ENCODE data around the gene MAP1LC3B.
"Not testable (repeated sequence)": the region's sequence is repeated elsewhere in the genome, so short reads cannot be mapped to it uniquely, and the experiment has no call there.

The MAP1LC3B gene

DNA sequence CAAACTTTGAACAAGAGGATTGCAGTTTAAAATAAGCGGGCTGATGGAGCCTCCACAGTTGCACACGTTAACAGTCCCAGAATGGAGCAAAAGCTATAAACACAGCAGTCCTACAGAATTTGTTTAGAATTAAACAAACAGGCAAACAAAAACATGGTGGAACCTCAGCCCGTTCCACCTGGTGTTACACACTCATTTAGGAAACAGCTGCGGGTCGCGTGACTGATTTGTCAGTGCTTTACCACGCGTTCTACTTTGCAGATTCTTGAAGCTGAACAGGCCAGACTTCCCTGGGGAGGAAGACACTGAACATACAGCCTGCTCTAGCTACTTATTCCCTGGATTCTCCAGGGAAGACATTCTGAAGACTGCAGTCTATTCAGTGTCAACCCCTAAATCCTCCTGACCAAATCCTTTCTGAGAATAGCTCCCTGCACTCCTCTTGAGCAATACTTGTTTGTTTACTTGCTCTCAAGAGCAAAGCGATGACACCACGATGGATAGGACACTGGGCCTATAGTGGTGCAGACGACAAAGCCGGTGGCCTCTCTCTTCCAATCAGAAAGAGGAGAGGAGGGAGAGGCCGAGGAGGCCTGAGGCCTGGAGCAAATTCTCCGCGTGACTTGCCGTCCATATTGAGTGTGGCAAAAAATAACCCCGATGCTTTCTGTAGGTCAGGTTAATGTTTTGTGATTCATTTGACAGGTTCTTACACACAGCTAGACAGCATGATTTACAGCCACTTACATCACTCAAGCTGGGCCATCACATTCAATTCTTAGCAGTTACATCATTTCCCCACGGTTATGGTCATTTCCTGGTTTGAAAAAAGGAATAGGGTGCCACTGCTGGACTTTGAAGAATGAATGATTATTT is 4.0 kb upstream of the MAP1LC3B start:
- peak overlapping the region; percentile 59 for H2AFZ ChIP-seq (ENCODE audit: low read length)
- peaks cover 6% of the 10 kb centered on the region for H3K79me2 ChIP-seq (ENCODE audit: insufficient read depth, low read length)
- H3K4me3 ChIP-seq (ENCODE audit: low read length, poor library complexity, severe bottlenecking), result peak overlapping the region; percentile 65
- H3F3A ChIP-seq (ENCODE audit: low read depth), result peaks cover 4% of the 10 kb centered on the region; the same call in 1 of the 2 replicates
- H3K9me3 ChIP-seq (ENCODE audit: insufficient read depth, low read depth, low read length), result no peaks in the 10 kb centered on the region
- H3K36me3 ChIP-seq (ENCODE audit: insufficient read depth, low read length), result no peaks in the 10 kb centered on the region
- TF ChIP-seq, protein P1, sequence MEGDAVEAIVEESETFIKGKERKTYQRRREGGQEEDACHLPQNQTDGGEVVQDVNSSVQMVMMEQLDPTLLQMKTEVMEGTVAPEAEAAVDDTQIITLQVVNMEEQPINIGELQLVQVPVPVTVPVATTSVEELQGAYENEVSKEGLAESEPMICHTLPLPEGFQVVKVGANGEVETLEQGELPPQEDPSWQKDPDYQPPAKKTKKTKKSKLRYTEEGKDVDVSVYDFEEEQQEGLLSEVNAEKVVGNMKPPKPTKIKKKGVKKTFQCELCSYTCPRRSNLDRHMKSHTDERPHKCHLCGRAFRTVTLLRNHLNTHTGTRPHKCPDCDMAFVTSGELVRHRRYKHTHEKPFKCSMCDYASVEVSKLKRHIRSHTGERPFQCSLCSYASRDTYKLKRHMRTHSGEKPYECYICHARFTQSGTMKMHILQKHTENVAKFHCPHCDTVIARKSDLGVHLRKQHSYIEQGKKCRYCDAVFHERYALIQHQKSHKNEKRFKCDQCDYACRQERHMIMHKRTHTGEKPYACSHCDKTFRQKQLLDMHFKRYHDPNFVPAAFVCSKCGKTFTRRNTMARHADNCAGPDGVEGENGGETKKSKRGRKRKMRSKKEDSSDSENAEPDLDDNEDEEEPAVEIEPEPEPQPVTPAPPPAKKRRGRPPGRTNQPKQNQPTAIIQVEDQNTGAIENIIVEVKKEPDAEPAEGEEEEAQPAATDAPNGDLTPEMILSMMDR (conservative IDR thresholded peaks at IDR 0.05; ENCODE audit: low read length), result no peak
- no peak for TF ChIP-seq EZH2phosphoT487 (IDR thresholded peaks at IDR 0.05; ENCODE audit: borderline replicate concordance)
- H3K4me1 ChIP-seq (ENCODE audit: insufficient read depth, low read length, poor library complexity, severe bottlenecking), result peaks cover 38% of the 10 kb centered on the region
- H3K27me3 ChIP-seq (ENCODE audit: insufficient read depth, low read length, poor library complexity, severe bottlenecking), result no peaks in the 10 kb centered on the region
- peak overlapping the region; percentile 80 for H3K4me2 ChIP-seq (ENCODE audit: low read depth, low read length, poor library complexity, severe bottlenecking)
- H3K9ac ChIP-seq (ENCODE audit: low read depth, low read length, poor library complexity, severe bottlenecking), result peak overlapping the region; percentile 63
- peaks cover 4% of the 10 kb centered on the region for H4K20me1 ChIP-seq (ENCODE audit: insufficient read depth, low read length, poor library complexity, severe bottlenecking)
- H3K9me2 ChIP-seq (replicated peaks; ENCODE audit: low read depth, low read length), result no peaks in the 10 kb centered on the region

DNA sequence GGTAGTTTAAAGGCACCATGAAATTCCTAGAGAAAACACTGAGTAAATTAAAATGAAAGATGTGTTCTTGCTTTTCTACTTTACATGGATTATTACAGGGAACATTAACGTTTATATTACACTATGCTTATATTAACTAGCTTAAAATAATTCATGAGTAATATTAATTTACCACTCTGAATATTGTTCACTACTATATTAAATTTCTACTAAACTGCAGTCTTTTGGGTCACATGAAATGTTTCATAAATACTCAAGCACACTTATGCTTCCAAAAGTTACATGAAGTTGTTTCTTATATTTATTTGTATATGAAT is 3.4 kb upstream of the MAP1LC3B start:
- H3K9ac ChIP-seq (ENCODE audit: low read depth, low read length, poor library complexity, severe bottlenecking), result peak overlapping the region; percentile 63
- H3F3A ChIP-seq (ENCODE audit: low read depth), result peaks cover 4% of the 10 kb centered on the region; the same call in 1 of the 2 replicates
- TF ChIP-seq EZH2phosphoT487 (IDR thresholded peaks at IDR 0.05; ENCODE audit: borderline replicate concordance), result no peak
- TF ChIP-seq, protein P1 (conservative IDR thresholded peaks at IDR 0.05; ENCODE audit: low read length), result no peak
- peaks cover 10% of the 10 kb centered on the region for H4K20me1 ChIP-seq (ENCODE audit: insufficient read depth, low read length, poor library complexity, severe bottlenecking)
- peak overlapping the region; percentile 65 for H3K4me3 ChIP-seq (ENCODE audit: low read length, poor library complexity, severe bottlenecking)
- H3K4me1 ChIP-seq (ENCODE audit: insufficient read depth, low read length, poor library complexity, severe bottlenecking), result peaks cover 44% of the 10 kb centered on the region
- H3K9me2 ChIP-seq (replicated peaks; ENCODE audit: low read depth, low read length), result no peaks in the 10 kb centered on the region
- no peaks in the 10 kb centered on the region for H3K9me3 ChIP-seq (ENCODE audit: insufficient read depth, low read depth, low read length)
- no peaks in the 10 kb centered on the region for H3K27me3 ChIP-seq (ENCODE audit: insufficient read depth, low read length, poor library complexity, severe bottlenecking)
- H3K36me3 ChIP-seq (ENCODE audit: insufficient read depth, low read length), result no peaks in the 10 kb centered on the region
- H3K4me2 ChIP-seq (ENCODE audit: low read depth, low read length, poor library complexity, severe bottlenecking), result peak overlapping the region; percentile 80
- H2AFZ ChIP-seq (ENCODE audit: low read length), result no peak overlapping the region; the same call in 1 of the 2 replicates
- H3K79me2 ChIP-seq (ENCODE audit: insufficient read depth, low read length), result peaks cover 12% of the 10 kb centered on the region

DNA sequence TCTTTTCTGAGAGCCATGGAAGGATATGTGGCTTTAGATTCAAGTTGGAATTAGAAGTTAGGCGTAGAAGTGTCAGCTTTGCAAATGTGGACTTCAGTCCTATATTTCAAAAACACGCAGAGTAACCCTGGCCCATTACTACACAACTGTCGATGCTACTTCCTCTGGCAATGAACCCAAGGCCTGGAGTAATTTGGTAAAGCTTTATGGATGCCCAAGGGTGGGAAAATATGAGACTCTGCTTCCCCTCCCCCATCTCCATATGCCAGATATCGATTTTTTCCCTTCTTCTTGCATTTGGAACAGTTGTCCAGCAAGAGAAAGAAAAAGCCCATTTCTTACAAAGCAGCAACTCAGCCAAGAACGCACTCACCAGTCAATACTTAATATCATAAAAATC is 2.9 kb upstream of the MAP1LC3B start:
- Histone ChIP-seq H3K36me3 (ENCODE audit: insufficient read depth, low read length) (no peaks in the 10 kb centered on the region), H3F3A (ENCODE audit: low read depth) (peaks cover 4% of the 10 kb centered on the region; the same call in 1 of the 2 replicates), H3K79me2 (ENCODE audit: insufficient read depth, low read length) (peaks cover 16% of the 10 kb centered on the region), H3K9me2 (replicated peaks; ENCODE audit: low read depth, low read length) (no peaks in the 10 kb centered on the region), H3K4me3 (ENCODE audit: low read length, poor library complexity, severe bottlenecking) (peak overlapping the region; percentile 65), H3K27me3 (ENCODE audit: insufficient read depth, low read length, poor library complexity, severe bottlenecking) (no peaks in the 10 kb centered on the region), H3K9ac (ENCODE audit: low read depth, low read length, poor library complexity, severe bottlenecking) (peak overlapping the region; percentile 63), H3K4me1 (ENCODE audit: insufficient read depth, low read length, poor library complexity, severe bottlenecking) (peaks cover 48% of the 10 kb centered on the region), H3K4me2 (ENCODE audit: low read depth, low read length, poor library complexity, severe bottlenecking) (peak overlapping the region; percentile 80), H2AFZ (ENCODE audit: low read length) (no peak overlapping the region), H3K9me3 (ENCODE audit: insufficient read depth, low read depth, low read length) (no peaks in the 10 kb centered on the region), H4K20me1 (ENCODE audit: insufficient read depth, low read length, poor library complexity, severe bottlenecking) (peaks cover 15% of the 10 kb centered on the region)
- TF ChIP-seq, protein P1 (conservative IDR thresholded peaks at IDR 0.05; ENCODE audit: low read length), result no peak
- TF ChIP-seq EZH2phosphoT487 (IDR thresholded peaks at IDR 0.05; ENCODE audit: borderline replicate concordance), result no peak

DNA sequence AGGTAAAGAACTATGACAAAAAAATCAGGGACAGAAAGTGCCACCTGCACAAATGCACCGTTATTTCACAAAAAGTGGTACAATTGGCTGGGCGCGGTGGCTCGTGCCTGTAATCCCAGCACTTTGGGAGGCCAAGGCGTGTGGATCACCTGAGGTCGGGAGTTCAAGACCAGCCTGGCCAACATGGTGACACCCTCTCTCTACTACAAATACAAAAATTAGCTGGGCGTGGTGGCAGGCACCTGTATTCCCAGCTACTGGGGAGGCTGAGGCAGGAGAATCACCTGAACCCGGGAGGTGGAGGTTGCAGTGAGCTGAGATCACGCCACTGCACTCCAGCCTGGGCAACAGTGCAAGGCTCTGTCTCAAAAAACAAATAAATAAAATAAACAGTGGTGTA is 2.2 kb upstream of the MAP1LC3B start:
- H3K4me3 ChIP-seq (ENCODE audit: low read length, poor library complexity, severe bottlenecking); H2AFZ ChIP-seq (ENCODE audit: low read length); H3K9me2 ChIP-seq (replicated peaks; ENCODE audit: low read depth, low read length); H3K9me3 ChIP-seq (ENCODE audit: insufficient read depth, low read depth, low read length); H3K4me2 ChIP-seq (ENCODE audit: low read depth, low read length, poor library complexity, severe bottlenecking); H3F3A ChIP-seq (ENCODE audit: low read depth); H3K27me3 ChIP-seq (ENCODE audit: insufficient read depth, low read length, poor library complexity, severe bottlenecking); H3K9ac ChIP-seq (ENCODE audit: low read depth, low read length, poor library complexity, severe bottlenecking); H3K36me3 ChIP-seq (ENCODE audit: insufficient read depth, low read length): not testable (repeated sequence)
- Histone ChIP-seq H3K4me1 (ENCODE audit: insufficient read depth, low read length, poor library complexity, severe bottlenecking) (peaks cover 53% of the 10 kb centered on the region), H3K79me2 (ENCODE audit: insufficient read depth, low read length) (peaks cover 23% of the 10 kb centered on the region), H4K20me1 (ENCODE audit: insufficient read depth, low read length, poor library complexity, severe bottlenecking) (peaks cover 22% of the 10 kb centered on the region)

Data from Loucy (cell line).